Measurements from ENCODE around the gene LCLAT1. TPM values are rescaled to one million over a fixed set of nuclear protein-coding genes. Genes with fewer than 3 reads are reported as not detected.
"Not testable (repeated sequence)": the region's sequence is repeated elsewhere in the genome, so short reads cannot be mapped to it uniquely, and the experiment has no call there.

LCLAT1 gene
- total RNA-seq, 1 experiment from 2014 or later, result 10.5 TPM

GRCh38 chr2:30502310-30502709 lies 55.3 kb downstream of the LCLAT1 start:
- Histone ChIP-seq H3K27me3 (ENCODE audit: control insufficient read depth, insufficient read depth, low read length) (no peaks in the 10 kb centered on the region), H3K36me3 (replicated peaks; ENCODE audit: control insufficient read depth, insufficient read depth, low read length) (no peaks in the 10 kb centered on the region), H3K4me3 (ENCODE audit: insufficient read depth, low read depth, low read length) (no peak overlapping the region)
- no peak for DNase-seq

- DNase-seq, result no peak
- Histone ChIP-seq H3K36me3 (replicated peaks; ENCODE audit: control insufficient read depth, insufficient read depth, low read length) (no peaks in the 10 kb centered on the region), H3K27me3 (ENCODE audit: control insufficient read depth, insufficient read depth, low read length) (no peaks in the 10 kb centered on the region), H3K4me3 (ENCODE audit: insufficient read depth, low read depth, low read length) (no peak overlapping the region)
Observed at GRCh38 chr2:30503007-30503694, 56.1 kb downstream of the LCLAT1 start.

DNA sequence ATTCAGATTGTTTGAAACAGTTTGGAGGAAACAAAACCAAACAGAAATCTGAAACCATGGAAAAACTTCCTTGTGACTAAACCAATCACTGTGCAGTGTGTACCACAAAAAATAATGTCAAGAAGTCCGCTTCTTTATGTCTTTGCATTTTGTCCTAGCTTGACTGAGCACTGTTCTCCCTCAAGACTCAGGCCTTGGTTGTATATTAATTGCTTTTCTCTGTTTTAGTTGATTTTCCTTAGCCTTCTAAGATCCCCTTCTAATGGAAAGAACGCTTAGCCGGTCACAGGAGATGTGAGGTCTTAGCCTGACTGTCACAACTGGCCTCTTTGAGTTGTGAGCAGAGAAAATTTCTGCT lies 56.6 kb downstream of the LCLAT1 start:
- H3K4me3 ChIP-seq (ENCODE audit: insufficient read depth, low read depth, low read length), result no peak overlapping the region
- H3K27me3 ChIP-seq (ENCODE audit: control insufficient read depth, insufficient read depth, low read length), result no peaks in the 10 kb centered on the region
- no peaks in the 10 kb centered on the region for H3K36me3 ChIP-seq (replicated peaks; ENCODE audit: control insufficient read depth, insufficient read depth, low read length)

DNA sequence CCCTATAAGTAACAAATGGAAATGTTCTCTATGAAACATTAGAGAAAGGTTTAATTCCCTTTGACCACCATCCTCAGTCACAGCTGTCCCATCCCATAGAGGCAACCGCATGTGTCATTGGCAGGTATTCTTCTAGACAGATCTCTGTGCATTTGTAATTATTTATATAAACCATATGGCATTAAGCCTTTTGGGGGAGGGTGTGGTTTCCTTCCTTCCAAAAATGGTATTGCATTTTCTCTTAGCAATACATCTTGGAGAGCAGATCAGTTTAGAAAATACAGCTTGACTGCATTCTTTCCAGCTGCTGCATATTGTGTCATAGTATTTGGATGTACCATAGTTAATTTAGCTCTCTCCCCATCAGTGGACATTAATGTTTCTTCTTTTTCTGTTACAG lies 57.7 kb downstream of the LCLAT1 start:
- Histone ChIP-seq H3K4me3 (ENCODE audit: insufficient read depth, low read depth, low read length) (no peak overlapping the region), H3K27me3 (ENCODE audit: control insufficient read depth, insufficient read depth, low read length) (no peaks in the 10 kb centered on the region), H3K36me3 (replicated peaks; ENCODE audit: control insufficient read depth, insufficient read depth, low read length) (no peaks in the 10 kb centered on the region)
- no peak for DNase-seq

More for the DNA sequence above, 56.6 kb downstream of the LCLAT1 start:
- DNase-seq, result no peak

DNA sequence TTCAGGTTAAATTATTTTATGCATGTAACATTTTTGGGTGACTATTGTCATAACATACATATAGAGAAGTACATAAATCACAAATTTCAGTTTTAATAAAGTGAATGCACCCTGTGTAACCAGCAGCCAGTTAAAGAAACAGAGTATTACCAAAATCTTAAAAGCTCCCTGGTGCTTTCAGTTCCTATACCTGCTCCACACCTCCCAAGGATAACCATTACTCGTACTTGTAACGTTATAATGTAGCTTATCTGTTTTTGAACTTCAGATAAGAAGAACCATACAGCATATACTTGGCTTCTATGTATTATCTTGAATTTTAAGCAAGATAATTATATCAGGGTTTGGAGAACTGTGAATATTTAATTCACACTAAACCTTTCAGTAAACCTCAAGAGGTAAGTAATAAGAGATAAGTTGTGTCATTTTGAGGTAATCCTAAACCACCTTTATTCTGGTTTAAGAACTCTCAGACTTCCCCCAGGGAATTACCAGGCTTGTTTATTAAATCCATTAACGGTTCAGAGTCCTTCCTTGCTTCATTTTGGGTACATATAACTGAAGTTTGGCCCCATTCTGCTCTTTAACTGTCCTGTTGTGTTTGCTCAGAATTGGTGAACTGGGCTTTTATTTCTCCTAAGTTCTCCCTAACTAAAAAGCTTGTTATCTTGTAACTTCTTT lies 58.6 kb downstream of the LCLAT1 start:
- Histone ChIP-seq H3K27me3 (ENCODE audit: control insufficient read depth, insufficient read depth, low read length) (no peaks in the 10 kb centered on the region), H3K4me3 (ENCODE audit: insufficient read depth, low read depth, low read length) (no peak overlapping the region), H3K36me3 (replicated peaks; ENCODE audit: control insufficient read depth, insufficient read depth, low read length) (no peaks in the 10 kb centered on the region)
- DNase-seq, result no peak

DNA sequence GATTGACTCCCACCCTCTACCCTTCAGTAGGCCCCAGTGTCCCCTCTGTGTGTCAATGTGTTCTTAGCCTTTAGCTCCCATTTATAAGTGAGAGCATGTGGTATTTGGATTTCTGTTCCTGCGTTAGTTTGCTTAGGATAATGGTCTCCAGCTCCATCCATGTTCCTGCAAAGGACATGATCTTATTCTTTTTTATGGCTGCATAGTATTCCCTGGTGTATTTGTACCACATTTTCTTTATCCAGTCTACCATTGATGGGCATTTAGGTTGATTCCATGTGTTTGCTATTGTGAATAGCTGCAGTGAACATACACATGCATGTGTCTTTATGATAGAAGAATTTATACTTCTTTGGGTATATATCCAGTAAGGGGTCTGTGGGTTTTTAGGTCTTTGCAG lies 60.4 kb downstream of the LCLAT1 start:
- H3K27me3 ChIP-seq (ENCODE audit: control insufficient read depth, insufficient read depth, low read length); DNase-seq; H3K4me3 ChIP-seq (ENCODE audit: insufficient read depth, low read depth, low read length); H3K36me3 ChIP-seq (replicated peaks; ENCODE audit: control insufficient read depth, insufficient read depth, low read length): not testable (repeated sequence)

DNA sequence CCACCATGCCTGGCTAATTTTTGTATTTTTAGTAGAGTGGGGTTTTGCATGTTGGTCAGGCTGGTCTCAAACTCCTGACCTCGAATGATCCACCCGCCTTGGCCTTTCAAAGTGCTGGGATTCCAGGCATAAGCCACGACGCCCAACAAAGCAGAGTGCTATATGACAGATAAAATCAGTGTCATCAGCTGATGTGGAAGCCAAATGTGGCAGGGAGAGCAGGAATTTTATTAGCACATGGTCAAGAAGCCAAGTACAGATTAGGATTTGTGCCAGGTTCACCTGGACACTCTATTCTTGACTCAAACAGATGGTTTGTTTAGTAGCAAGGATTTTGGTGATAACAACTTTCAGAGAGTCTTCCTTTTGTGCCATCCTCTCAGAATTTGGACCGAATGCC lies 62.7 kb downstream of the LCLAT1 start:
- Histone ChIP-seq H3K36me3 (replicated peaks; ENCODE audit: control insufficient read depth, insufficient read depth, low read length) (no peaks in the 10 kb centered on the region), H3K4me3 (ENCODE audit: insufficient read depth, low read depth, low read length) (no peak overlapping the region), H3K27me3 (ENCODE audit: control insufficient read depth, insufficient read depth, low read length) (no peaks in the 10 kb centered on the region)
- DNase-seq, result no peak

GRCh38 chr2:30510409-30510808 lies 63.4 kb downstream of the LCLAT1 start:
- no peaks in the 10 kb centered on the region for H3K36me3 ChIP-seq (replicated peaks; ENCODE audit: control insufficient read depth, insufficient read depth, low read length)
- H3K4me3 ChIP-seq (ENCODE audit: insufficient read depth, low read depth, low read length), result no peak overlapping the region
- H3K27me3 ChIP-seq (ENCODE audit: control insufficient read depth, insufficient read depth, low read length), result no peaks in the 10 kb centered on the region
- DNase-seq, result no peak

GRCh38 chr2:30511122-30512083 lies 64.4 kb downstream of the LCLAT1 start:
- DNase-seq, result no peak
- Histone ChIP-seq H3K4me3 (ENCODE audit: insufficient read depth, low read depth, low read length) (no peak overlapping the region), H3K27me3 (ENCODE audit: control insufficient read depth, insufficient read depth, low read length) (no peaks in the 10 kb centered on the region), H3K36me3 (replicated peaks; ENCODE audit: control insufficient read depth, insufficient read depth, low read length) (no peaks in the 10 kb centered on the region)

DNA sequence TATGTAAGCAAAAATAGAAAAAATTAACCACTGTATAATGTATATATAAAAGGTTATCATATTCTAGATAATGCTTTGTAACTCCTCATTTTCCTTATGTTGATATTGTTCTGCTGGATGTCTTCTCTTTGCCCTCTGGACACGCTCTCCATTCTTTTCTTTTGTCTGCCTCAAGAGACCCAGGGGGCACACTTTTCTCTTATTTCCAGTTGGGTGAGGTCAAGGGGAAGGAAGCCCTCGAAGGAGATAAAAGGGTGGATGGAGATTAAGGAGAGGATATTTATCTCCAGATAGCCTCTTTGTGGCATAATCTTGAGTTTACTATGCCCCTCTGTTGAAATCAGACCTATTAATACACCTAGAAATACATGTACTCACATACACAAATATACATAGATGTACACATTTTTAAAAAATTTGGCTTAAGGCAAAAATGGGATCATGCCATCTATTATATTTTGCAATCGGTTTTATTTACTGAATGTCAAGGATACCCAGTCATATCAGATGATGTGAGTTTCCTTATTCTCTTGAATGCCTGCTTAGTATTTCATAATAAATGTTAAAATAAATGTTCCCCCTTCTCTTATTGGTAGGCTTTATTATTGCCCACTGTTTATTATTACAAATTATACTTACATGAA lies 65.3 kb downstream of the LCLAT1 start:
- H3K27me3 ChIP-seq (ENCODE audit: control insufficient read depth, insufficient read depth, low read length), result no peaks in the 10 kb centered on the region
- H3K36me3 ChIP-seq (replicated peaks; ENCODE audit: control insufficient read depth, insufficient read depth, low read length), result no peaks in the 10 kb centered on the region
- H3K4me3 ChIP-seq (ENCODE audit: insufficient read depth, low read depth, low read length), result no peak overlapping the region
- no peak for DNase-seq

- not testable (repeated sequence) for DNase-seq; H3K36me3 ChIP-seq (replicated peaks; ENCODE audit: control insufficient read depth, insufficient read depth, low read length); H3K4me3 ChIP-seq (ENCODE audit: insufficient read depth, low read depth, low read length); H3K27me3 ChIP-seq (ENCODE audit: control insufficient read depth, insufficient read depth, low read length)
Observed at GRCh38 chr2:30513649-30514048, 66.6 kb downstream of the LCLAT1 start.

DNA sequence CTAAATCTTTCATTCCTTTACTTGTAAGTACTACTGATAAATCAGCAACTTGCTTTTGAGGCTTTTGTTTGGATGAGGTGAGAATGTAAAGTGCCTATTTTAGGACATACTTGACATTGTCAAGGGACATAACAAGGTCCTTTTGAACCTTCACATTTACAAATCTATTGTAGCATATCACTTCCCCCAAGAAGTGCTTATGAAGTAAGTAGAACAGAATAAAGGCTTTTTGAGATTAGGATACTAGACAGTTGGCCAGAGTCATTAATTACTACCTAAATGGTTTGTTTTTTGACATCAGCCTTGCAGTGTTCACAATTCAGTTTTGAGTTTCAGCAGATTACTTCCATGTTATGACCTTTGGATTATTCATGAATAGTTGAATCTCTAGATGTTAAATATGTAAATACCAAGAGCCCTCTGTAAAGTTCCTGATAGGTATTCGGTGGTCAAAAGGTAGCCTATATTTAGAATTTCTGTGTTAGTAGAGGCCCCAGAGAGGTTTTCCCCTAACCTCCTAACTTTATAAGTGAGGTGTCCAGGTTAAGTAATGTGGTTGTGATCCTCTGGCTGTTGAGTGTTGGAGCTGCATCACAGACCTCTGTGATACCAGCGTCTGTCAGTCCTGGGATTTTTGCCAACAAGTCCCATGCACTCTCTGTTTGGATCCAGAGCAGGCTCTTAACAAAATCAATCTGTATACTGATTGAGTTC lies 67.2 kb downstream of the LCLAT1 start:
- no peak for DNase-seq
- Histone ChIP-seq H3K36me3 (replicated peaks; ENCODE audit: control insufficient read depth, insufficient read depth, low read length) (no peaks in the 10 kb centered on the region), H3K4me3 (ENCODE audit: insufficient read depth, low read depth, low read length) (no peak overlapping the region), H3K27me3 (ENCODE audit: control insufficient read depth, insufficient read depth, low read length) (no peaks in the 10 kb centered on the region)

GRCh38 chr2:30514848-30515435 lies 67.9 kb downstream of the LCLAT1 start:
- no peak for DNase-seq
- no peaks in the 10 kb centered on the region for H3K36me3 ChIP-seq (replicated peaks; ENCODE audit: control insufficient read depth, insufficient read depth, low read length)
- no peak overlapping the region for H3K4me3 ChIP-seq (ENCODE audit: insufficient read depth, low read depth, low read length)
- no peaks in the 10 kb centered on the region for H3K27me3 ChIP-seq (ENCODE audit: control insufficient read depth, insufficient read depth, low read length)

- DNase-seq, result no peak
- H3K27me3 ChIP-seq (ENCODE audit: control insufficient read depth, insufficient read depth, low read length), result no peaks in the 10 kb centered on the region
- H3K36me3 ChIP-seq (replicated peaks; ENCODE audit: control insufficient read depth, insufficient read depth, low read length), result no peaks in the 10 kb centered on the region; the same call in 1 of the 2 replicates
- H3K4me3 ChIP-seq (ENCODE audit: insufficient read depth, low read depth, low read length), result no peak overlapping the region
Observed at GRCh38 chr2:30516166-30516565, 69.1 kb downstream of the LCLAT1 start.
